Measurements from ENCODE around the gene SPAG5.

- TF ChIP-seq CTCF (IDR thresholded peaks at IDR 0.05) = no peak
- TF ChIP-seq POLR2A (IDR thresholded peaks at IDR 0.05) = no peak
- TF ChIP-seq POLR2AphosphoS5 (IDR thresholded peaks at IDR 0.05) = no peak
- no peak for TF ChIP-seq EP300 (IDR thresholded peaks at IDR 0.05)
Measured at GRCh38 chr17:28548417-28549130, 50.3 kb downstream of the SPAG5 start.
